ENCODE measurements around the gene XPNPEP2. TPM values are rescaled to one million over a fixed set of nuclear protein-coding genes. Genes with fewer than 3 reads are reported as not detected.
A peak's percentile ranks its signal among the peaks of the same experiment; 100 is the strongest.

XPNPEP2 gene
- polyA plus RNA-seq, 3 donors = 0.19 TPM; not detected in 2

- Mint-ChIP-seq H3K4me1 (peaks cover 34% of the 10 kb centered on the region), H3K4me3 (no peak overlapping the region), H3K27me3 (ENCODE audit: low read depth in 3 of 3) (peaks cover 0 to 2% (median 0%) of the 10 kb centered on the region in 3 donors), H3K36me3 (peaks cover 67 to 84% of the 10 kb centered on the region in 2 donors), H3K27ac (peak overlapping the region in 4 of 7 donors; percentile 10 to 80 (median 47)), H3K9me3 (no peaks in the 10 kb centered on the region)
- intact Hi-C loops (cut with micrococcal nuclease) = no loop called here
- H3K4me2 ChIP-seq (replicated peaks; ENCODE audit: extremely low read depth, low read length, poor library complexity, severe bottlenecking) = no peak overlapping the region
- peaks cover 83 to 84% of the 10 kb centered on the region in 2 donors for H3K36me3 ChIP-seq (replicated peaks in 1 of 2; ENCODE audit: control insufficient read depth in 1 of 2, insufficient read depth in 2 of 2, low read length in 2 of 2)
- no peaks in the 10 kb centered on the region for H3K27me3 ChIP-seq (ENCODE audit: control insufficient read depth in 2 of 2, insufficient read depth in 2 of 2, low read length in 2 of 2)
- H2AFZ ChIP-seq (ENCODE audit: insufficient read depth, low read depth, low read length, poor library complexity, severe bottlenecking) = no peak overlapping the region
- DNase-seq = no peak
- peaks cover 95% of the 10 kb centered on the region for H4K20me1 ChIP-seq (ENCODE audit: insufficient read depth, low read length)
- peaks cover 45% of the 10 kb centered on the region for H3K79me2 ChIP-seq (ENCODE audit: insufficient read depth, low read length)
- peaks cover 10 to 18% of the 10 kb centered on the region in 2 donors for H3K4me1 ChIP-seq (ENCODE audit: control insufficient read depth in 1 of 2, insufficient read depth in 2 of 2, low read length in 2 of 2)
- H3K9ac ChIP-seq (ENCODE audit: insufficient read depth, low read length, poor library complexity, severe bottlenecking) = no peak overlapping the region
- H3K4me3 ChIP-seq (replicated peaks in 1 of 3; ENCODE audit: low read depth in 2 of 3, low read length in 3 of 3) = no peak overlapping the region
- no peak for TF ChIP-seq CTCF (IDR thresholded peaks at IDR 0.05)
- WGBS (ENCODE audit: insufficient coverage) = no CpG with 5 or more reads among the region's 9 CpGs
- H3K27ac ChIP-seq (ENCODE audit: low read depth in 1 of 2, low read length in 2 of 2) = no peak overlapping the region
- H3K9me3 ChIP-seq (replicated peaks in 1 of 2; ENCODE audit: control insufficient read depth in 1 of 2, insufficient read depth in 1 of 2, low read length in 2 of 2) = no peaks in the 10 kb centered on the region
Observed at GRCh38 chrX:129790808-129791207, 52.0 kb downstream of the XPNPEP2 start.

- Histone ChIP-seq H4K20me1 (ENCODE audit: insufficient read depth, low read length) (peaks cover 95% of the 10 kb centered on the region), H3K27me3 (ENCODE audit: control insufficient read depth in 2 of 2, insufficient read depth in 2 of 2, low read length in 2 of 2) (no peaks in the 10 kb centered on the region), H3K27ac (ENCODE audit: low read depth in 1 of 2, low read length in 2 of 2) (no peak overlapping the region), H3K79me2 (ENCODE audit: insufficient read depth, low read length) (peaks cover 40% of the 10 kb centered on the region), H3K9me3 (replicated peaks in 1 of 2; ENCODE audit: control insufficient read depth in 1 of 2, insufficient read depth in 1 of 2, low read length in 2 of 2) (no peaks in the 10 kb centered on the region), H3K4me2 (replicated peaks; ENCODE audit: extremely low read depth, low read length, poor library complexity, severe bottlenecking) (no peak overlapping the region), H3K4me1 (ENCODE audit: control insufficient read depth in 1 of 2, insufficient read depth in 2 of 2, low read length in 2 of 2) (peaks cover 5 to 12% of the 10 kb centered on the region in 2 donors), H3K36me3 (replicated peaks in 1 of 2; ENCODE audit: control insufficient read depth in 1 of 2, insufficient read depth in 2 of 2, low read length in 2 of 2) (peaks cover 88 to 89% of the 10 kb centered on the region in 2 donors), H3K4me3 (replicated peaks in 1 of 3; ENCODE audit: low read depth in 2 of 3, low read length in 3 of 3) (no peak overlapping the region), H3K9ac (ENCODE audit: insufficient read depth, low read length, poor library complexity, severe bottlenecking) (no peak overlapping the region), H2AFZ (ENCODE audit: insufficient read depth, low read depth, low read length, poor library complexity, severe bottlenecking) (no peak overlapping the region)
- DNase-seq = no peak
- Mint-ChIP-seq H3K27ac (peak overlapping the region in 3 of 7 donors; percentile 26 to 43 (median 36)), H3K36me3 (peaks cover 68 to 87% of the 10 kb centered on the region in 2 donors), H3K4me3 (no peak overlapping the region), H3K27me3 (ENCODE audit: low read depth in 3 of 3) (peaks cover 0 to 2% (median 0%) of the 10 kb centered on the region in 3 donors), H3K9me3 (no peaks in the 10 kb centered on the region), H3K4me1 (peaks cover 32% of the 10 kb centered on the region)
- no peak for TF ChIP-seq CTCF (IDR thresholded peaks at IDR 0.05)
- WGBS (ENCODE audit: insufficient coverage) = 75% methylated on average over 8 of the region's 8 CpGs
- intact Hi-C loops (cut with micrococcal nuclease) = no loop called here
Observed at GRCh38 chrX:129791336-129791735, 52.6 kb downstream of the XPNPEP2 start.
